Measurements from ENCODE around the gene PLCL2.

The PLCL2 gene

DNA sequence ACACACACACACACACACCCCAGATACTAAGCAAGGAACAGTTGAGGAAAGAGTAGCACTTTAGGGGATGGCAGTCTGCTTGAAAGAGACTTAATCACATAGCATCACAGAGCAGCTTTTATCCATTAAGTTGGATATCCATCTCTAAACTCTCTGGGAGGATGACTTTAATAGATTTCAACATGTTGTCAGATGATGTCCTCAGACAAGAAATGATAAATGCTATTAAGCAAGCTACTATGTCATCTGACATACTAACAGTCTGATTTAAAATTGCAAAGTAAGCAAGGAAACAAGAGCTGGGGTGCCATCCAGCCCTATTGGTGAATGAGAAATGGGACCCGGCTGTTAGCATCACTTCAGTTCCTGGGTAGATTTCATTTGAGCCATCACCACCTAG lies 136.9 kb downstream of the PLCL2 start:
- no peaks in the 10 kb centered on the region for H3K9me3 ChIP-seq (ENCODE audit: insufficient read depth, low read depth, low read length)
- H3K9ac ChIP-seq (ENCODE audit: low read length): no peak overlapping the region
- H3K23ac ChIP-seq (ENCODE audit: low read length): no peak overlapping the region
- no peaks in the 10 kb centered on the region for H3K79me2 ChIP-seq (ENCODE audit: control insufficient read depth, insufficient read depth, low read length, poor library complexity)
- DNase-seq: no peak
- no peak overlapping the region for H4K8ac ChIP-seq (ENCODE audit: low read depth, low read length)
- H3K79me1 ChIP-seq (ENCODE audit: low read length): no peaks in the 10 kb centered on the region
- H2AFZ ChIP-seq (ENCODE audit: insufficient read depth, low read length, poor library complexity): no peak overlapping the region
- H2AK5ac ChIP-seq (ENCODE audit: low read length): no peak overlapping the region
- H2BK5ac ChIP-seq (ENCODE audit: low read depth, low read length, poor library complexity): no peak overlapping the region
- no peak overlapping the region for H3K4me2 ChIP-seq (ENCODE audit: low read length)
- no peaks in the 10 kb centered on the region for H3K36me3 ChIP-seq (ENCODE audit: control insufficient read depth in 1 of 2, insufficient read depth in 2 of 2, low read length in 2 of 2)
- no peak overlapping the region for H4K12ac ChIP-seq (ENCODE audit: low read depth, low read length)
- no peaks in the 10 kb centered on the region for H3K4me1 ChIP-seq (ENCODE audit: control insufficient read depth in 1 of 2, insufficient read depth in 2 of 2, low read length in 2 of 2)
- H3K27ac ChIP-seq (ENCODE audit: low read depth, low read length): no peak overlapping the region
- H2BK12ac ChIP-seq (ENCODE audit: low read length): no peak overlapping the region
- no peak overlapping the region for H3K4ac ChIP-seq (ENCODE audit: low read depth, low read length)
- no peak overlapping the region for H2BK120ac ChIP-seq (ENCODE audit: insufficient read depth, low read length, poor library complexity)
- WGBS (ENCODE audit: extremely low coverage, insufficient coverage, insufficient read length): no CpG with 5 or more reads among the region's 1 CpG
- H3K4me3 ChIP-seq (ENCODE audit: low read depth, low read length): no peak overlapping the region
- no peak overlapping the region for H4K91ac ChIP-seq (ENCODE audit: low read depth, low read length)
- no peak overlapping the region for H3K18ac ChIP-seq (ENCODE audit: low read length)
- H3K27me3 ChIP-seq (ENCODE audit: insufficient read depth, low read length): no peaks in the 10 kb centered on the region
- no peak overlapping the region for H3K14ac ChIP-seq (ENCODE audit: low read length)

DNA sequence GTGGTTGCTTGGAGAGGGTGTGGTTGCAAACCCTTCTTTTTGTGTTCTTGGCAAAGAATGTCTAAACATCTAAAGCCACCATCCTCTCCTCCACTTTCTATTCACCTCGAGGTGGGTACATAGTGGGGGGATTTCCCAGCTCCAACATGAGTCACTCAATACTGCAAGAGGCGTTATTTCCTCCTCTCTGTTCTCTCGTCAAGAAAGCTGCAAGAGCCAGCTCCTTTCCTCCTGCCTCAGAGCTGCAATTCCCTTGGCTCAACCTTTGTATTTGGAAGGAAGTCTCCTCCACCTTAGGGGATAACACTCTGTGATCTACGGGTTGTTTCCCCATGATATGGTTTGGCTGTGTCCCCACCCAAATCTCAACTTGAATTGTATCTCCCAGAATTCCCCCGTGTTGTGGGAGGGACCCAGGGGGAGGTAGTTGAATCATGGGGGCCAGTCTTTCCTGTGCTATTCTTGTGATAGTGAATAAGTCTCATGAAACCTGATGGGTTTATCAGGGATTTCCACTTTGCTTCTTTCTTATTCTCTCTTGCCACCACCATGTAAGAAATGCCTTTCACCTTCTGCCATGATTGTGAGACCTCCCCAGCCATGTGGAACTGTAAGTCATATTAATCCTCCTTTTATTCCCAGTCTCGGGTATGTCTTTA lies 138.4 kb downstream of the PLCL2 start:
- H3K18ac ChIP-seq (ENCODE audit: low read length): no peak overlapping the region

DNA sequence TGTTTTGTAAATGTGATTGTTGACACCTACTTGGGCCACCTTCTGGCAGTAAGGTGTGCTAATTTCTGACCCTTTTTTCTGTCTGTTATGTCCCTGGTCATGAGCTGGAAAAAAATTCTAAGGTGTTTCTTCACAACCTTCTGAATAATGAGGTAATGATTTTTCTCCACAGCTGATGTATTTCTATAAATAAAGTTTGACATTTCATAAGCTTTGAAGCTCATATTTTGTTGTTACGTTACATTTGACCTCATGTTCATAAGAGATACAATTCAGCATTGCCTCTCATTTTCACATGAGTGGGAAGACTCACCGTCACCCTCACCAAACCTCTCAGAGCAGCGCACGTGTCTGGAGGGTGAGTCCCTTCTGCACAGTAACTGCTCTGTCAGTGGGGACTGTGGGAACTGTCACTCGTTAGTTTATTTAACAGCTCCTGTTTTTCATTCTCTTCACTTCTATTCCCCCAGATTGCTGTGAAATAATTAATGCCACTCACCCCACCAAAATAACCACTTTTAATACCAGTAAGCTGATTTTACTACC lies 140.9 kb downstream of the PLCL2 start:
- Histone ChIP-seq H3K36me3 (ENCODE audit: control insufficient read depth in 1 of 2, insufficient read depth in 2 of 2, low read length in 2 of 2) (no peaks in the 10 kb centered on the region), H3K79me1 (ENCODE audit: low read length) (no peaks in the 10 kb centered on the region), H3K4me1 (ENCODE audit: control insufficient read depth in 1 of 2, insufficient read depth in 2 of 2, low read length in 2 of 2) (no peaks in the 10 kb centered on the region), H3K79me2 (ENCODE audit: control insufficient read depth, insufficient read depth, low read length, poor library complexity) (no peaks in the 10 kb centered on the region), H2AFZ (ENCODE audit: insufficient read depth, low read length, poor library complexity) (no peak overlapping the region), H3K27ac (ENCODE audit: low read depth, low read length) (no peak overlapping the region), H2BK120ac (ENCODE audit: insufficient read depth, low read length, poor library complexity) (no peak overlapping the region), H2AK5ac (ENCODE audit: low read length) (no peak overlapping the region), H2BK5ac (ENCODE audit: low read depth, low read length, poor library complexity) (no peak overlapping the region), H3K9ac (ENCODE audit: low read length) (no peak overlapping the region), H3K9me3 (ENCODE audit: insufficient read depth, low read depth, low read length) (no peaks in the 10 kb centered on the region), H3K18ac (ENCODE audit: low read length) (no peak overlapping the region), H3K23ac (ENCODE audit: low read length) (peak overlapping the region; percentile 91), H4K91ac (ENCODE audit: low read depth, low read length) (no peak overlapping the region), H4K8ac (ENCODE audit: low read depth, low read length) (no peak overlapping the region), H4K12ac (ENCODE audit: low read depth, low read length) (no peak overlapping the region), H3K14ac (ENCODE audit: low read length) (no peak overlapping the region), H3K27me3 (ENCODE audit: insufficient read depth, low read length) (no peaks in the 10 kb centered on the region), H3K4me3 (ENCODE audit: low read depth, low read length) (no peak overlapping the region), H3K4ac (ENCODE audit: low read depth, low read length) (no peak overlapping the region), H3K4me2 (ENCODE audit: low read length) (no peak overlapping the region), H2BK12ac (ENCODE audit: low read length) (no peak overlapping the region)
- WGBS (ENCODE audit: extremely low coverage, insufficient coverage, insufficient read length): no CpG with 5 or more reads among the region's 5 CpGs
- no peak for DNase-seq

More for the DNA sequence above, 138.4 kb downstream of the PLCL2 start:
- Histone ChIP-seq H3K14ac (ENCODE audit: low read length) (no peak overlapping the region), H3K27ac (ENCODE audit: low read depth, low read length) (no peak overlapping the region), H2BK120ac (ENCODE audit: insufficient read depth, low read length, poor library complexity) (no peak overlapping the region), H3K79me2 (ENCODE audit: control insufficient read depth, insufficient read depth, low read length, poor library complexity) (no peaks in the 10 kb centered on the region), H3K27me3 (ENCODE audit: insufficient read depth, low read length) (no peaks in the 10 kb centered on the region), H4K12ac (ENCODE audit: low read depth, low read length) (no peak overlapping the region), H3K9me3 (ENCODE audit: insufficient read depth, low read depth, low read length) (no peaks in the 10 kb centered on the region), H2BK12ac (ENCODE audit: low read length) (no peak overlapping the region), H3K79me1 (ENCODE audit: low read length) (no peaks in the 10 kb centered on the region), H2AK5ac (ENCODE audit: low read length) (no peak overlapping the region), H3K36me3 (ENCODE audit: control insufficient read depth in 1 of 2, insufficient read depth in 2 of 2, low read length in 2 of 2) (no peaks in the 10 kb centered on the region), H4K8ac (ENCODE audit: low read depth, low read length) (no peak overlapping the region), H2BK5ac (ENCODE audit: low read depth, low read length, poor library complexity) (no peak overlapping the region), H3K4me1 (ENCODE audit: control insufficient read depth in 1 of 2, insufficient read depth in 2 of 2, low read length in 2 of 2) (no peaks in the 10 kb centered on the region), H3K9ac (ENCODE audit: low read length) (no peak overlapping the region), H3K4me3 (ENCODE audit: low read depth, low read length) (no peak overlapping the region), H3K23ac (ENCODE audit: low read length) (no peak overlapping the region), H2AFZ (ENCODE audit: insufficient read depth, low read length, poor library complexity) (no peak overlapping the region), H3K4ac (ENCODE audit: low read depth, low read length) (no peak overlapping the region), H3K4me2 (ENCODE audit: low read length) (no peak overlapping the region), H4K91ac (ENCODE audit: low read depth, low read length) (no peak overlapping the region)
- no peak for DNase-seq
- WGBS (ENCODE audit: extremely low coverage, insufficient coverage, insufficient read length): no CpG with 5 or more reads among the region's 6 CpGs

DNA sequence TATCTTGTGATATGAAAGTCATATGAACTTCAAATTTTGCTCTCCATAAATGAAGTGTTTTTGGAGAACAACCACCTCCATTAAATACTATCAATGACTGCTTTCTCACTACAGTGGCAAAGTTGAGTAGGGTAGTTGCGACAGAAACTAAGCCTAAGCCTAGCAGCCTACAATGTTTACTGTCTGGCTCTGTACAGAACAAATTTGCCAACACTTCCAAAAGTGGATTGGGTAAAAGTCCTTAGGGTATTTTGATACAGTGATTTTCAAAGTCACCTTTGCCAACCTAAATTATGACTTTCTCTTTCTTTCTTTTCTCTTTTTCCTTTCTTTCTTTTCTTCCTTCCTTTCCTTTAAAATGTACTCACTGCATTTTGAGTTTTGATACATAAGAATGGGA lies 142.6 kb downstream of the PLCL2 start:
- no peak overlapping the region for H4K12ac ChIP-seq (ENCODE audit: low read depth, low read length)
- no peaks in the 10 kb centered on the region for H3K79me1 ChIP-seq (ENCODE audit: low read length)
- no peak overlapping the region for H3K27ac ChIP-seq (ENCODE audit: low read depth, low read length)
- no CpG with 5 or more reads among the region's 1 CpG for WGBS (ENCODE audit: extremely low coverage, insufficient coverage, insufficient read length)
- DNase-seq: no peak
- no peaks in the 10 kb centered on the region for H3K79me2 ChIP-seq (ENCODE audit: control insufficient read depth, insufficient read depth, low read length, poor library complexity)
- no peak overlapping the region for H3K4me3 ChIP-seq (ENCODE audit: low read depth, low read length)
- no peak overlapping the region for H4K91ac ChIP-seq (ENCODE audit: low read depth, low read length)
- no peak overlapping the region for H3K4me2 ChIP-seq (ENCODE audit: low read length)
- no peaks in the 10 kb centered on the region for H3K36me3 ChIP-seq (ENCODE audit: control insufficient read depth in 1 of 2, insufficient read depth in 2 of 2, low read length in 2 of 2)
- H3K9me3 ChIP-seq (ENCODE audit: insufficient read depth, low read depth, low read length): no peaks in the 10 kb centered on the region
- no peak overlapping the region for H2BK5ac ChIP-seq (ENCODE audit: low read depth, low read length, poor library complexity)
- H3K14ac ChIP-seq (ENCODE audit: low read length): no peak overlapping the region
- no peak overlapping the region for H3K4ac ChIP-seq (ENCODE audit: low read depth, low read length)
- H3K27me3 ChIP-seq (ENCODE audit: insufficient read depth, low read length): no peaks in the 10 kb centered on the region
- no peak overlapping the region for H3K18ac ChIP-seq (ENCODE audit: low read length)
- no peak overlapping the region for H2BK12ac ChIP-seq (ENCODE audit: low read length)
- no peak overlapping the region for H4K8ac ChIP-seq (ENCODE audit: low read depth, low read length)
- no peak overlapping the region for H2BK120ac ChIP-seq (ENCODE audit: insufficient read depth, low read length, poor library complexity)
- H2AFZ ChIP-seq (ENCODE audit: insufficient read depth, low read length, poor library complexity): no peak overlapping the region
- no peak overlapping the region for H3K9ac ChIP-seq (ENCODE audit: low read length)
- no peak overlapping the region for H3K23ac ChIP-seq (ENCODE audit: low read length)
- H2AK5ac ChIP-seq (ENCODE audit: low read length): no peak overlapping the region
- no peaks in the 10 kb centered on the region for H3K4me1 ChIP-seq (ENCODE audit: control insufficient read depth in 1 of 2, insufficient read depth in 2 of 2, low read length in 2 of 2)
